Erythroblast (primary cell): ENCODE measurements around the gene SUMF1.

Source experiments
- GATA1 ChIP-seq: IDR thresholded peaks from 2 replicates; pipeline ENCODE4 v1.6.1; 2011; ENCODE audit warnings: low read depth, mild to moderate bottlenecking, control low read depth, low read length, moderate library complexity
- POLR2A ChIP-seq: IDR thresholded peaks from 2 replicates; pipeline ENCODE4 v1.6.1; 2011; ENCODE audit warnings: mild to moderate bottlenecking, low read length

DNA sequence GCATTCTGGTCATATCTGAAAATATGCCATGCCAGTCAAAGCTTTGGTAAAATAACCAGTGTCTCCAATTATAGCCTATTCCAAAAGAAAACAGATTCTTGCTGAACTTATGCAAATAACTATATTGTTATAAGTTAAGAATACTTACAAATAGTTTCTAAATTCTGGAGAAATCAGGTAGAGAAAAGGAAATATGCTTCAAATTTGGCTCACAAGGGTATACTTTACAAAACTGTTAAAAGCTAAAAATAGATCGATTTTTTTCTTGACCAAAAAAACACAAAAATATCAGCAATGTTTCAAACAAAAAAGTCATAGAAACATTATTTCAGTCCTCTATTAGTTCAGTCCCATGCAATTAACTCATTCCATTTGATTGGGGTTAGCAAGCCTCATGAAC lies 140.2 kb downstream of the SUMF1 start:
- TF ChIP-seq POLR2A = no peak
- TF ChIP-seq GATA1 = no peak
